HepG2 (cell line): ENCODE data around the gene TMEM167B. TPM values are rescaled to one million over a fixed set of nuclear protein-coding genes. Genes with fewer than 3 reads are reported as not detected.

Source experiments
- ARNTL ChIP-seq: sonication (generic); formaldehyde crosslinking; IDR thresholded peaks from 2 replicates; pipeline ENCODE4 v1.4.0; 2020; ENCODE audit warnings: mild to moderate bottlenecking, missing genetic modification reagents
- ELF3 ChIP-seq: IDR thresholded peaks from 2 replicates; pipeline ENCODE4 v1.6.1; 2016; ENCODE audit warnings: missing genetic modification reagents, missing compliant biosample characterization
- ELF4 ChIP-seq: sonication (generic); formaldehyde crosslinking; IDR thresholded peaks from 2 replicates; pipeline ENCODE4 v1.5.0; 2020; ENCODE audit warnings: missing genetic modification reagents, mild to moderate bottlenecking, moderate library complexity, borderline replicate concordance
- FOXP1 ChIP-seq, 2 experiments: fragments of 450-650 bp in 1 of 2; IDR thresholded peaks; 2 replicates each; pipeline ENCODE4 v1.6.1; 2017 to 2018; ENCODE audit warnings: antibody characterized with exemption in 1 of 2
- IRX3 ChIP-seq: sonication (generic); formaldehyde crosslinking; IDR thresholded peaks from 2 replicates; pipeline ENCODE4 v1.8.1; 2023; ENCODE audit warnings: mild to moderate bottlenecking, low read depth, missing genetic modification reagents, borderline replicate concordance
- MYC ChIP-seq: sonication (generic); formaldehyde crosslinking; IDR thresholded peaks from 2 replicates; pipeline ENCODE4 v1.9.0; 2021; ENCODE audit warnings: missing genetic modification reagents, borderline replicate concordance
- NFRKB ChIP-seq: fragments of 450-650 bp; IDR thresholded peaks from 2 replicates; pipeline ENCODE4 v1.6.1; 2017
- POLR2AphosphoS2 ChIP-seq: IDR thresholded peaks from 2 replicates; pipeline ENCODE4 v1.6.1; 2011; ENCODE audit warnings: low read depth, low read length, improper control_type of control experiment
- RFXANK ChIP-seq: IDR thresholded peaks from 2 replicates; pipeline ENCODE4 v1.6.1; 2016
- SCMH1 ChIP-seq: sonication (generic); formaldehyde crosslinking; IDR thresholded peaks from 2 replicates; pipeline ENCODE4 v1.9.0; 2021; ENCODE audit warnings: missing genetic modification reagents, mild to moderate bottlenecking, borderline replicate concordance
- SMC3 ChIP-seq: IDR thresholded peaks from 2 replicates; pipeline ENCODE4 v1.6.1; 2011; ENCODE audit warnings: low read length, improper control_type of control experiment
- ZNF296 ChIP-seq: sonication (generic); formaldehyde crosslinking; conservative IDR thresholded peaks from 2 replicates; pipeline ENCODE4 v1.5.0; 2020; ENCODE audit warnings: mild to moderate bottlenecking, missing genetic modification reagents
- ZNF660 ChIP-seq: sonication (generic); formaldehyde crosslinking; IDR thresholded peaks from 2 replicates; pipeline ENCODE4 v1.5.1; 2020; ENCODE audit warnings: mild to moderate bottlenecking, low read depth, missing genetic modification reagents, borderline replicate concordance
- polyA plus RNA-seq, 8 experiments: library from polyadenylated mRNA; depleted of rRNA in 3 of 8; stranded (reverse) in 7 of 8; unstranded in 1 of 8; fragments of >200 nt; fragmentation: Illumina TruSeq in 4 of 8; extraction: Trizol in 4 of 8; gene quantifications; 2 replicates each; pipeline versions ENCODE4 v1.2.1 to v1.2.3, GENCODE V29; 2011 to 2016; ENCODE audit warnings: low read depth in 4 of 8, missing spikeins in 1 of 8, mixed read lengths in 1 of 8; ENCODE audit not compliant: insufficient read depth in 1 of 8
- total RNA-seq, 5 experiments: library from RNA; depleted of rRNA; stranded (reverse); fragments of >200 nt; fragmentation: Illumina TruSeq; extraction: Trizol; gene quantifications; 2 replicates each; pipeline ENCODE4 v1.2.3, GENCODE V29; 2016; ENCODE audit warnings: low read depth in 1 of 5
- TF ChIP-seq, protein P1 (sequence below): IDR thresholded peaks from 2 replicates; pipeline ENCODE4 v1.6.1; 2012; ENCODE audit warnings: inconsistent platforms
- TF ChIP-seq, protein P2 (sequence below): IDR thresholded peaks from 2 replicates; pipeline ENCODE4 v1.6.1; 2016; ENCODE audit warnings: control low read depth
- TF ChIP-seq, protein P3 (sequence below): sonication (generic); formaldehyde crosslinking; IDR thresholded peaks from 2 replicates; pipeline ENCODE4 v1.4.0; 2020; ENCODE audit warnings: mild to moderate bottlenecking, missing genetic modification reagents
- TF ChIP-seq, protein P4 (sequence below): sonication (generic); formaldehyde crosslinking; IDR thresholded peaks from 2 replicates; pipeline ENCODE4 v1.4.0; 2020; ENCODE audit warnings: missing genetic modification reagents

Gene TMEM167B
- total and polyA plus RNA-seq, 2 of the 13 experiments (the other 11 are each of a cell fraction or from before 2014, with no cell fraction given) = 9.5 to 22.4 TPM

DNA sequence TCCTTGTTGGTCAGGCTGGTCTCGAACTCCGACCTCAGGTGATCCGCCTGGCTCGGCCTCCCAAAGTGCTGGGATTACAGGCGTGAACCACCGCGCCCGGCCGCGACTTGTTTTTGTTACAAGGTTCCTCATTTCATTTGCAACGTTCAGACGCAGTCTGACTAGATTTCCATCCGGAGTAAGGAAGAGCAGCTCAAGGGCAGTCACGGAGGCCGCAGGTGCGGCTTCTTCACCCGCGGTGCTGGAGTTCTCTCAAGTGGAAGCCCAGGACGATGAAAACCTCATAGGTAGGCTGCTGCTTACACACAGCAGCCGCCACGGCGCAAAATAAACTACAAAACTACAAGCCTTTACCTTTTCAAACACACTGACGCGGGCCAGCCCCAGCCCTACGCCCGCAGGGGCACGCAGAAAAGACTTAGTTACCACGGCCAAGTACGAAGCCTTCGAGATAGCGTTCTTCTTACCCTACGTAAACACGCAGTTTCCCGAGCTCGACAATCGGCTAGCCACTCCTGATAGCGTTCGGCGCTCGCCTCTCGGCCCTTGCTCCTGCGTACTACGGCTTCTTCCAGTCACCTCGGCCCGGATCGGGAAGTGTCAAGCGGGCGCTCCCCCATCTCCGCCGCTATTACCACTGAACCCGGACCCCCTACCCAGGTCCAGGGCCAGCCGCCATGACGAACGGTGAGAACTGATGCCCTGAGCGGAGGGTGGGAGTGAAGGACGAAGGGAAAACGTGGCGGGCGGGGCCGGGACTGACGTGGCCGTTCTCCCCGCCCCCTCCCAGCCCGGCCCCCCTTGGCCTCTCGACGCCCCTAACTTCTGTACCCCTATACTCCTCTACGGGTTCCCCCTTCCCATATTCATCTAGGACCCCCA is at the start of gene TMEM167B (continued):
- TF ChIP-seq SMC3 (no peak), MYC (CRISPR knock-in tag) (peak; percentile 79; the same call in 1 of the 2 replicates), IRX3 (CRISPR knock-in tag) (0 out of 2 replicates have a peak, but pooled peaks have one; percentile 68), ARNTL (CRISPR knock-in tag) (no peak), NFRKB (no peak), ELF4 (CRISPR knock-in tag) (no peak), SCMH1 (CRISPR knock-in tag) (no peak), ZNF296 (CRISPR knock-in tag) (no peak), RFXANK (CRISPR knock-in tag) (peak; percentile 77; the same call in 1 of the 2 replicates), ELF3 (peak; percentile 77), ZNF660 (CRISPR knock-in tag) (no peak), POLR2AphosphoS2 (peak; percentile 100), FOXP1 (IDR thresholded peaks at IDR 0.05) (peak; percentile 81), FOXP1 (CRISPR knock-in tag; IDR thresholded peaks at IDR 0.05) (peak; percentile 78)
- TF ChIP-seq, protein P1, sequence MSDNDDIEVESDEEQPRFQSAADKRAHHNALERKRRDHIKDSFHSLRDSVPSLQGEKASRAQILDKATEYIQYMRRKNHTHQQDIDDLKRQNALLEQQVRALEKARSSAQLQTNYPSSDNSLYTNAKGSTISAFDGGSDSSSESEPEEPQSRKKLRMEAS = peak; percentile 88
- TF ChIP-seq, protein P2, sequence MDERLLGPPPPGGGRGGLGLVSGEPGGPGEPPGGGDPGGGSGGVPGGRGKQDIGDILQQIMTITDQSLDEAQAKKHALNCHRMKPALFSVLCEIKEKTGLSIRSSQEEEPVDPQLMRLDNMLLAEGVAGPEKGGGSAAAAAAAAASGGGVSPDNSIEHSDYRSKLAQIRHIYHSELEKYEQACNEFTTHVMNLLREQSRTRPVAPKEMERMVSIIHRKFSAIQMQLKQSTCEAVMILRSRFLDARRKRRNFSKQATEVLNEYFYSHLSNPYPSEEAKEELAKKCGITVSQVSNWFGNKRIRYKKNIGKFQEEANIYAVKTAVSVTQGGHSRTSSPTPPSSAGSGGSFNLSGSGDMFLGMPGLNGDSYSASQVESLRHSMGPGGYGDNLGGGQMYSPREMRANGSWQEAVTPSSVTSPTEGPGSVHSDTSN = no peak
- TF ChIP-seq, protein P3, sequence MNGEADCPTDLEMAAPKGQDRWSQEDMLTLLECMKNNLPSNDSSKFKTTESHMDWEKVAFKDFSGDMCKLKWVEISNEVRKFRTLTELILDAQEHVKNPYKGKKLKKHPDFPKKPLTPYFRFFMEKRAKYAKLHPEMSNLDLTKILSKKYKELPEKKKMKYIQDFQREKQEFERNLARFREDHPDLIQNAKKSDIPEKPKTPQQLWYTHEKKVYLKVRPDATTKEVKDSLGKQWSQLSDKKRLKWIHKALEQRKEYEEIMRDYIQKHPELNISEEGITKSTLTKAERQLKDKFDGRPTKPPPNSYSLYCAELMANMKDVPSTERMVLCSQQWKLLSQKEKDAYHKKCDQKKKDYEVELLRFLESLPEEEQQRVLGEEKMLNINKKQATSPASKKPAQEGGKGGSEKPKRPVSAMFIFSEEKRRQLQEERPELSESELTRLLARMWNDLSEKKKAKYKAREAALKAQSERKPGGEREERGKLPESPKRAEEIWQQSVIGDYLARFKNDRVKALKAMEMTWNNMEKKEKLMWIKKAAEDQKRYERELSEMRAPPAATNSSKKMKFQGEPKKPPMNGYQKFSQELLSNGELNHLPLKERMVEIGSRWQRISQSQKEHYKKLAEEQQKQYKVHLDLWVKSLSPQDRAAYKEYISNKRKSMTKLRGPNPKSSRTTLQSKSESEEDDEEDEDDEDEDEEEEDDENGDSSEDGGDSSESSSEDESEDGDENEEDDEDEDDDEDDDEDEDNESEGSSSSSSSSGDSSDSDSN (CRISPR knock-in tag) = peak; percentile 80
- TF ChIP-seq, protein P4, sequence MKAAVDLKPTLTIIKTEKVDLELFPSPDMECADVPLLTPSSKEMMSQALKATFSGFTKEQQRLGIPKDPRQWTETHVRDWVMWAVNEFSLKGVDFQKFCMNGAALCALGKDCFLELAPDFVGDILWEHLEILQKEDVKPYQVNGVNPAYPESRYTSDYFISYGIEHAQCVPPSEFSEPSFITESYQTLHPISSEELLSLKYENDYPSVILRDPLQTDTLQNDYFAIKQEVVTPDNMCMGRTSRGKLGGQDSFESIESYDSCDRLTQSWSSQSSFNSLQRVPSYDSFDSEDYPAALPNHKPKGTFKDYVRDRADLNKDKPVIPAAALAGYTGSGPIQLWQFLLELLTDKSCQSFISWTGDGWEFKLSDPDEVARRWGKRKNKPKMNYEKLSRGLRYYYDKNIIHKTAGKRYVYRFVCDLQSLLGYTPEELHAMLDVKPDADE (CRISPR knock-in tag) = no peak
